Neutrophil (primary cell): ENCODE measurements around the gene CLPSL2.
A peak's percentile ranks its signal among the peaks of the same experiment; 100 is the strongest.

Experiments
- H3K27ac ChIP-seq: fragments of 200-600 bp; sonication (generic); 2 replicates; pipeline ENCODE4 v1.5.1; 2016; ENCODE audit warnings: mild to moderate bottlenecking, moderate library complexity
- H3K27me3 ChIP-seq: fragments of 200-600 bp; sonication (generic); 2 replicates; pipeline ENCODE4 v1.6.0; 2016; ENCODE audit warnings: mild to moderate bottlenecking
- H3K36me3 ChIP-seq: fragments of 200-600 bp; sonication (generic); 2 replicates; pipeline ENCODE4 v1.5.1; 2017
- H3K4me1 ChIP-seq, 2 experiments: fragments of 200-600 bp in 1 of 2; sonication (generic) in 1 of 2; 1 replicate in 1 of 2; 2 replicates in 1 of 2; pipeline versions ENCODE4 v1.5.1 to v1.6.1; 2013 to 2016; ENCODE audit warnings: low read depth in 1 of 2, low read length in 1 of 2, mild to moderate bottlenecking in 1 of 2, moderate library complexity in 1 of 2; ENCODE audit not compliant: control insufficient read depth in 1 of 2, insufficient read depth in 1 of 2
- H3K4me3 ChIP-seq, 2 experiments: fragments of 200-600 bp in 1 of 2; sonication (generic) in 1 of 2; 1 replicate in 1 of 2; 2 replicates in 1 of 2; pipeline ENCODE4 v1.5.1; 2013 to 2016; ENCODE audit warnings: low read depth in 1 of 2, low read length in 1 of 2, mild to moderate bottlenecking in 1 of 2, moderate library complexity in 1 of 2
- H3K9me3 ChIP-seq: fragments of 200-600 bp; sonication (generic); 2 replicates; pipeline ENCODE4 v1.5.1; 2016
- CTCF ChIP-seq: fragments of 200-600 bp; sonication (generic); IDR thresholded peaks from 2 replicates; pipeline ENCODE4 v1.5.1; 2016; ENCODE audit warnings: antibody characterized with exemption

The CLPSL2 gene

GRCh38 chr6:35735452-35735851 is 40.9 kb upstream of the CLPSL2 start:
- Histone ChIP-seq H3K27ac (peak overlapping the region; percentile 0), H3K27me3 (no peaks in the 10 kb centered on the region), H3K36me3 (no peaks in the 10 kb centered on the region), H3K9me3 (no peaks in the 10 kb centered on the region), H3K4me3 (no peak overlapping the region), H3K4me1 (peaks cover 55 to 58% of the 10 kb centered on the region in 2 experiments)
- TF ChIP-seq CTCF = no peak

- Histone ChIP-seq H3K36me3 (no peaks in the 10 kb centered on the region), H3K4me3 (no peak overlapping the region), H3K9me3 (no peaks in the 10 kb centered on the region), H3K4me1 (peaks cover 46 to 50% of the 10 kb centered on the region in 2 experiments), H3K27ac (no peak overlapping the region), H3K27me3 (no peaks in the 10 kb centered on the region)
- peak; percentile 74 for TF ChIP-seq CTCF
These were observed 40.0 kb upstream of the CLPSL2 start for GRCh38 chr6:35736253-35736894.

GRCh38 chr6:35736982-35737412 is 39.4 kb upstream of the CLPSL2 start, which contains the start of gene ARMC12:
TSS of gene ARMC12 (plus strand) at chr6:35737032. CDS start at chr6:35737109, 77 bp downstream.
- peak within 1 kb of the TSS; percentile 0 for H3K27ac ChIP-seq
- H3K36me3 ChIP-seq = no peaks in the 10 kb centered on the region
- no peak for TF ChIP-seq CTCF
- H3K9me3 ChIP-seq = no peaks in the 10 kb centered on the region
- no peaks in the 10 kb centered on the region for H3K27me3 ChIP-seq
- peaks cover 39 to 46% of the 10 kb centered on the region in 2 experiments for H3K4me1 ChIP-seq
- no peak within 1 kb of the TSS for H3K4me3 ChIP-seq

- Histone ChIP-seq H3K4me3 (no peak overlapping the region), H3K27ac (no peak overlapping the region), H3K36me3 (no peaks in the 10 kb centered on the region), H3K4me1 (peaks cover 33 to 40% of the 10 kb centered on the region in 2 experiments), H3K9me3 (no peaks in the 10 kb centered on the region), H3K27me3 (no peaks in the 10 kb centered on the region)
- TF ChIP-seq CTCF = peak; percentile 86
These were observed 38.8 kb upstream of the CLPSL2 start for GRCh38 chr6:35737413-35738211.

- Histone ChIP-seq H3K27me3 (no peaks in the 10 kb centered on the region), H3K36me3 (no peaks in the 10 kb centered on the region), H3K4me1 (peaks cover 23 to 25% of the 10 kb centered on the region in 2 experiments), H3K9me3 (no peaks in the 10 kb centered on the region), H3K4me3 (no peak overlapping the region), H3K27ac (no peak overlapping the region)
- TF ChIP-seq CTCF = no peak
These were observed 36.5 kb upstream of the CLPSL2 start for GRCh38 chr6:35739645-35740524.
